AG08396 (cell line): ENCODE measurements around the gene COG3.
"Not testable (repeated sequence)": the region's sequence is repeated elsewhere in the genome, so short reads cannot be mapped to it uniquely, and the experiment has no call there.

Source experiments
- DNase-seq: peaks from one replicate; pipeline ENCODE4 v3.0.0; 2012; ENCODE audit warnings: low spot score, mixed read lengths

Gene COG3, protein sequence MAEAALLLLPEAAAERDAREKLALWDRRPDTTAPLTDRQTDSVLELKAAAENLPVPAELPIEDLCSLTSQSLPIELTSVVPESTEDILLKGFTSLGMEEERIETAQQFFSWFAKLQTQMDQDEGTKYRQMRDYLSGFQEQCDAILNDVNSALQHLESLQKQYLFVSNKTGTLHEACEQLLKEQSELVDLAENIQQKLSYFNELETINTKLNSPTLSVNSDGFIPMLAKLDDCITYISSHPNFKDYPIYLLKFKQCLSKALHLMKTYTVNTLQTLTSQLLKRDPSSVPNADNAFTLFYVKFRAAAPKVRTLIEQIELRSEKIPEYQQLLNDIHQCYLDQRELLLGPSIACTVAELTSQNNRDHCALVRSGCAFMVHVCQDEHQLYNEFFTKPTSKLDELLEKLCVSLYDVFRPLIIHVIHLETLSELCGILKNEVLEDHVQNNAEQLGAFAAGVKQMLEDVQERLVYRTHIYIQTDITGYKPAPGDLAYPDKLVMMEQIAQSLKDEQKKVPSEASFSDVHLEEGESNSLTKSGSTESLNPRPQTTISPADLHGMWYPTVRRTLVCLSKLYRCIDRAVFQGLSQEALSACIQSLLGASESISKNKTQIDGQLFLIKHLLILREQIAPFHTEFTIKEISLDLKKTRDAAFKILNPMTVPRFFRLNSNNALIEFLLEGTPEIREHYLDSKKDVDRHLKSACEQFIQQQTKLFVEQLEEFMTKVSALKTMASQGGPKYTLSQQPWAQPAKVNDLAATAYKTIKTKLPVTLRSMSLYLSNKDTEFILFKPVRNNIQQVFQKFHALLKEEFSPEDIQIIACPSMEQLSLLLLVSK

DNA sequence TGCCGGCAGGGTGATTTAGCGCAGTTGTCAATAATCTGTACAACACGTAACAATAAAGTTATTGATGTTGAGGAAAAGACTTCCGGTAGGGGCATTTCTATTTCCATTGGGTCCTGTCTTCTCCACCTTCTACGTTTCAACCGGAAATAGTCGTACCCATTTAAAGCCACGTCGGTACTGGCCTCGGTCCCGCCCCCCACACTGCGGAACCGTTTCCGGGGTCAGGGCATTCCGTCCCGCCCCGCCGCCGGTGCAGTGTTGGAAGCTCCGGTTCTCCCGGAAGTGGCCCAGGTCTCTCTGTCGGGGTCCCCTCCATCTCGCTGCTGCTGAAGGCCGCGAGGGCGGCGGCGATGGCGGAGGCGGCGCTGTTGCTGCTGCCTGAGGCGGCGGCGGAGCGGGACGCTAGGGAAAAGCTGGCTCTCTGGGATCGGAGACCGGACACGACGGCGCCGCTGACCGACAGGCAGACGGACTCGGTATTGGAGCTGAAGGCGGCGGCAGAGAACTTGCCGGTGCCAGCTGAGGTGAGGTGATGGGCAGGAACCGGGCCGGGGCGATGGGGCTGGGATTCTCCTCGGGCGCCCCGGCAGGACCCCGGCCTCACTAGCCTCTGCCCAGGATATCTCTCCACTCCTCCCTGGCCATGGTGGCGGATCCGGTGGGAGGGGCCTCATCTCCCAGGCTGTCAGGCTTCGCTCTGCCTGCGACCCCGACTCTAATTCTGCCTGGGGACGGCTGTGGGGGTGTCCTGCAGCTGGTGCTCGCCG, at the start of gene COG3:
TSS of gene COG3 (plus strand) at position 253 of the 767 bp plus-strand sequence. CDS start at position 351, 98 bp downstream.
- DNase-seq, result peak; percentile 95

DNA sequence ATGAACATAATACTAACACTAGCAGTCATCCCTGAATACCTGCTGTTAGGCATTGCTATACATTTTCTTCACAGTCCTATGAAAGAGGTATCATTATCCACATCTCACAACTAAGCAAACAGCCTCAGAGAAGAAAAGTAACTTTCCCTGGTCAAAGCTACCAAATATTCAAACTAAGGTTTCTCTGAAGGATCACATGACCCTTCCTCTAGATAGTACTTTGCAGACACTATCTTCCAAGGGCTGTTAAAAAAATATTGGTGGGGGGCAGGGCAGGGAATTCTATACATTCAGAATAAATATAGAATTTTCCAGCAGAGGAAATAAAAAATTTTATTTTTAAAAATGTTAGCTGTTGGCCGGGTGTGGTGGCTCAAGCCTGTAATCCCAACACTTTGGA, 49.6 kb upstream of the COG3 start:
- DNase-seq, result no peak

DNA sequence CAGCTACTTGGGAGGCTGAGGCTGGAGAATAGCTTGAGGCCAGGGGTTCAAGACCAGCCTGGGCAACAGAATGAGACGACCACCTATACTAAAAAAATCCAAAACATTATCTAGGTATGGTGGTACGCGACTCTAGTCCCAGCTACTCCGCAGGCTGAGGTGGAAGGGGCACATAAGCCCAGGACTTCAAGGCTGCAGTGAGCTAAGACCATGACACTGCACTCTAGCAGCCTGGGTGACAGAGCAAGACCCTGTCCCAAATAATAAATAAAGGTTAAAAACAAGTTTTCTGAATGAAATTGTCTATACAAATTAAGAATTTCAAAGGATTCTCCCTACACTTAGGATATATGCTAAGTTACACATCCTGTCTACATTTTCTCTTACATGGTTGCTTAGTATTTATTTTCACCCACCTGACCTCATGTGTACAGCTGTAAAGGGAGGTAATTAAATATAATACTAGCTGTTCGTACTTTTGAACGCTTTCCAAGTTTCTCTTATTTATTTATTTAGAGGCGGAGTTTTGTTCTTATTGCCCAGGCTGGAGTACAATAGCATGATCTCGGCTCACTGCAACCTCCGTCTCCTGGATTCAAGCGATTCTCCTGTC, 48.1 kb upstream of the COG3 start:
- DNase-seq, result no peak

DNA sequence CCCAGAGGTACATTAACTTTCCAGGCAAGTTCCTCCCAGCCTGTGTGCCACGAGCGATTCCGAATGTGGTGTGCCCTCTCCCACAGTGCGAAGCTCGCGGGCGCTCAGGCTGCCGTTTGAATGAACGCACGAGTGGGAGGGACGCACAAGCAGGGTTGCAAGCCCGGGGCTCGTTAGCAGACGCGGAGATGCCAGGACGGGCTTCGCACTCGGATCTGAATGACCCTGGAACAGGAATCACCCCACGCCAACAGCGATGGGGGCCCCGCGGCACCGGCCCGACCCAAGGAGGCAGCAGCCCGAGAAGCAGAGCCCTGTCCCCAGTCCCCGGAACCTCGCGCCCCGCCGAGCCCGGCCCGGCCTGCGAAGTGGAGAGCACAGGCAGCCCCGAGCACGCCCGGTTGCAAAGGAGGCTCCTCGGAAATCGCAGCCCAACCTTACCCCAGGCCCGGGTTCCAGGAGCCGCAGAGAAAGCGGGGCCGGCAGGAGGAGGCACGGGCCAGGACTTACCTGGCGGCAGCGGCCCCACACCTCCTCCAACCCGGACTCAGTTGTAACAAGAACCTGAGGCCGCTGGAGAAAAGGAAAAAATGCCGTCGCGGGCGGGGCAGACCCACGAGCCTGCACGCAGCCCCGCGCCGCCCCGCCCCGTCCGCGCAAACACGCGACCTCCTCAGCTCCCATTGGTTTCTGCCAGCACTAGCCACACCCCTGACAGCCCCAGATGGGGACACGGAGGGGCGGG, 46.8 kb upstream of the COG3 start, which contains the start of gene SLC25A30:
TSS of gene SLC25A30 (minus strand) at position 584 of the 745 bp plus-strand sequence. CDS start 6,948 bp downstream, outside the sequence.
- peak; percentile 92 for DNase-seq

DNA sequence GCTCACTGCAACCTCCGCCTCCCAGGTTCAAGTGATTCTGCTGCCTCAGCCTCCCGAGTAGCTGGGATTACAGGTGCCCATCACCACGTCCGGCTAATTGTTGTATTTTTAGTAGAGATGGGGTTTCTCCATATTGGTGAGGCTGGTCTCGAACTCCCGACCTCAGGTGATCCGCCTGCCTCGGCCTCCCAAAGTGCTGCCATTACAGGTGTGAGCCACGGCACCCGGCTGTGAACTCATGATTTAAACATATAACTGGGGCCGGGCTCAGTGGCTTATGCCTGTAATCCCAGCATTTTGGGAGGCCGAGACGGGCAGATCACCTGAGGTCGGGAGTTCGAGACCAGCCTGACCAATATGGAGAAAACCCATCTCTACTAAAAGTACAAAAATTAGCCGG, 45.4 kb upstream of the COG3 start:
- not testable (repeated sequence) for DNase-seq

DNA sequence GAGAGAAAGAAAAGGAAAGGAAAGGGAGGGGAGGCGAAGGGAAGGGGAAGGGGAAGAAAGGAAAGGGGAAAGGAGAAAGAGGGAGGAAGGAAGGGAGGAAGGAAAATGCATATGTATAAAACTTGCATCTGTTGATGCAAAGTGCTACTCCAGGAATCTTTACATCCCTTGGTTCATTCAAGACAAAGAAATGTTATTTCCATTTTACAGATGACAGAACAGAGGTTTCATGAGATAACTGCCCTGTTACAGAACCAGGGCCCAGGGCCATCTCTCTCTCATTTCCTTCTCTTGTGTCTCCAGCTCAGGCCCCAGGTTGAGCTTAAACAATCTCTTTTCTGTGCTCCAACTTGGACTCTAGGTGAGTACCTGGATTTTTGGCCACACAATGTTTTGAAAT, 44.8 kb upstream of the COG3 start:
- DNase-seq, result no peak

DNA sequence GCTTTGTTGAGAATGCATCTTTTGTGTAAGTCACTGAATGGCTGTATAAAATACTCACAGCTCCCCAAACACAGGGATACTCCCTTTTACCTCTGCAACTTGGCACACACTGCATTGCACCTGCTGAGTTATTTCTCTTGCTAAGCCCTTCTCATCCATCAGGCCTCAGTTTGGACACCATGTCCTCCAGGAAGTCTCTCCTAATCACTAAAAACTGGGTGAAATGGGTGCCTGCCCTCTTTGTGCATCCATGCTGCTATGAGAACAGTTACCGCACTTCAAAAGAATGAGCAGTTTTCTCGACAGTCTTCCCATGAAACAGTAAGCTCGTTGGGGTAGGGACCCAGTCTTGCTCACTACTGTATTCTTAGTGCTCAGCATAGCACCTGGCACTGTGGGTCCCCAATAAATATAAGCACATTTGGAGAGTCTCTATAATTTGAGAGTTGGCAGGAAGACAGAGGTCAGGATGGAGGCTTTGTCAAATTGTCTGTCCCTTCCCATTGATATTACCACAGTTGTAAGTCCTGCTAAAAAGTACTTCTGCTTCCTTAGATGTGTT, 41.9 kb upstream of the COG3 start:
- DNase-seq, result no peak

DNA sequence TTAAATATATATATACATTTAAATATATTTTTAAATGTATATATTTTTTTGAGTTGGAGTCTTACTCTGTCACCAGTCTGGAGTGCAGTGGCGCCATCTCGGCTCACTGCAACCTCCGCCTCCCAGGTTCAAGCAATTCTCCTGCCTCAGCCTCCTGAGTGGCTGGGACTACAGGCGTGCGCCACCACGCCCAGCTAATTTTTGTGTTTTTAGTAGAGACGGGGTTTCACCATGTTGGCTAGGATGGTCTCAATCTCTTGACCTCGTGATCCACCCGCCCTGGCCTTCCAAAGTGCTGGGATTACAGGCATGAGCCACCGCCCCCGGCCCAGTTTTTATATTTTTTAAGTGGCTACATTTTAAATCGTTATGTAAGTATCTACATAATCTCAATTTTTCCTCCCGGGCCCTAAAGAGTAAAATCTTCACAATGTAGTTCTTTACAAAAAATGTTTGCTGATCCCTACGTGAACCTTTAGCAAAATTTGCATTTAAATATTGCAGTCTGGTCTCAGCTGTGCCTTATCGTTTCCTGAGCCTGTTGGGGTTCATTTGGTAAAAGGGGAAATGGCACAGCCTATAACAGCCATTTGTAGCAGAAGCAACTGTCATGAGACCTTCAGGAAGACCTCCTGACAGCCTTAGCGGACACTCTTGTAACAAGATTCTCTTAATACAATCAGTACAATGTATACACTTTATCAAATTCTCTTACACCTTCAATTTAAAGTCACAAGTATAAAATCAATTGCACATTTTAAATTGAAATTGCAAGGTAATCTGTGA, 38.5 kb upstream of the COG3 start:
- not testable (repeated sequence) for DNase-seq

DNA sequence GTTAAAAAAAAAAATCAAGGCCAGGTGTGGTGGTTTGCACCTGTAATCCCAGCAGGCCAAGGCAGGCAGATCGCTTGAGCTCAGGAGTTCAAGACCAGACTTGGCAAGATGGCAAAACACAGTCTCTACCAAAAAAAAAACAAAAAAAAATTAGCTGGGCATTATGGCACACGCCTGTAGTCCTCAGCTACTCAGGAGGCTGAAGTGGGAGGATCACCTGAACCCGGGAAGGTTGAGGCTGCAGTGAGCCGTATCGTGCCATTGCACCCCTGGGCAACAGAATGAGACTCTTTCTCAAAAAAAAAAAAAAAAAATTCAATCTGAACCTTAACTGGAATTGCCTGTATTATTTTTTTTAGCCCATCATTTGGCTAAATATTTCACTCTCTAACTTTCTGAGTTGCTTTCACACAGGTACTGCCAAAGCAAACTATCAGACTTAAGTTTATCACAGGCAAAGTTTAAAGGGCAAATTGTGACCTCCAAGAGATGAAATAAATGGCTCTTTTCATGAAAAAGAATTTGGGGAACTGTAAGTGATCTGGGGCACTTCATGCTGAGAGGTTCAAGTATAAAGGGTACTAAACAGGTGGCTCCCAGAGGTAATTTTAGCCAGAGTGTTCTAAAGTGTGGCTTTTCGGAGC, 31.9 kb upstream of the COG3 start:
- DNase-seq, result no peak

DNA sequence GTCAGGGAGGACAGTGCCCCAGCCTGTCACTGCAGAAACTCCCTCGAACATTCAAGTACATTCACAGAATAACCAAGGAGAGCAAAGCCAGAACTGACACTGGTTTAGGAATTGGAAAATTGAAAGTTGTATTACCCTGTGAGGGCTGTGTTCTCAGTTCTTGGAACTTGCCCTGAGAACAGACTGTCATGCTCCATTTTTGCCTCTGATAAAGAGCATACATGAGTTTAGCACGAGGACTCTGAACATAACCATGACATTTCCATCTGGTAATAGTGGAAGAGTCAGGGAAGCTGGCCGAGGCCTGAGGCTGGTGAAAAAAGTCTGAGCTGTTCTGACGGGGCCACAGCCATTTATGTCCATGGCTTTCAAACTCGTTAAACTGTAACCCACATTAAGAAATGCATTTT, 31.4 kb upstream of the COG3 start:
- no peak for DNase-seq

DNA sequence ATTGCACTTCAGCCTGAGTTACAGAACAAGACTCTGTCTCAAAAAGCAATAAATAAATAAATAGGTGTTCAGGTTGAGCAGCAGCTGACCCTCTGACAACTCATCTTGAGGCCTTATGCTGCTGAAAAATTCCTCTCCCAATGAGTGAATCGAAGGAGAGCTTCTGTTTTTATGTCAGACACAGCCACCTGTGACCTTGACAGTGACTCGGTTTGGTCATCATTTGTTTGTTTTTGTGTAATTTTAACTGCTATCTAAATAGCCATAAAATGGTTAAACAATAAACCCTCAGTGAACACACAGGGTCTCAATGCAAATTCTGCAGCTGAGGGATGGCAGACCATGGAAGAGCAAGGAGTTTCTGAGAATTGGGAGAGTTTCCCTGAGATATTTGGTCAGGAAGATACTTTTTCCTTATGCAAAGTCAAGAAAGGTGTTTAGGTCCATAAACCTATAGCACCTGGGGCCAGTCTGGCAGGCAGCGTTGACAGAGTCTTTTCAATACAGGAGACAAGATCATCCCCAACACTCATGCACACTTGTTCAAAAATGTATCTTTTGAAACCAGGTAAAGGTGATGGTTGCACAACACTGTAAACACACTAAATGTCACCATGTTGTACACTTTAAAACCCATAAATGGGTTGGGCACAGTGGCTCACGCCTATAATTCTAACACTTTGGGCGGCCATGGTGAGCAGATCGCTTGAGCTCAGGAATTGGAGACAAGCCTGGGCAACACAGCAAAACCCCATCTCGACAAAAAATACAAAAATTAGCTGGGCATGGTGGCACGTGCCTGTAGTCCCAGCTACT, 30.0 kb upstream of the COG3 start:
- no peak for DNase-seq

DNA sequence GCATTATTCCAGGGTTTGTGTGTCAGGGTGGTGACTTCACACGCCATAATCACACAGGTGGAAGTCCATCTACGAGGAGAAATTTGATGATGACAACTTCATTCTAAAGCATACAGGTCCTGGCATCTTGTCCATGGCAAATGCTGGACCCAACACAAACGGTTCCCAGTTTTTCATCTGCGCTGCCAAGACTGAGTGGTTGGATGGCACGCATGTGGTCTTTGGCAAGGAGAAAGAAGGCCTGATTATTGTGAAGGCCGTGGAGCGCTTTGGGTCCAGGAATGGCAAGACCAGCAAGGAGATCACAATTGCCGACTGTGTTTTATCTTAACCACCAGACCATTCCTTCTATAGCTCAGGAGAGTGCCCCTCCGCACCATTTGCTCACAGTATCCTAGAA, 28.4 kb upstream of the COG3 start:
- DNase-seq, result no peak

DNA sequence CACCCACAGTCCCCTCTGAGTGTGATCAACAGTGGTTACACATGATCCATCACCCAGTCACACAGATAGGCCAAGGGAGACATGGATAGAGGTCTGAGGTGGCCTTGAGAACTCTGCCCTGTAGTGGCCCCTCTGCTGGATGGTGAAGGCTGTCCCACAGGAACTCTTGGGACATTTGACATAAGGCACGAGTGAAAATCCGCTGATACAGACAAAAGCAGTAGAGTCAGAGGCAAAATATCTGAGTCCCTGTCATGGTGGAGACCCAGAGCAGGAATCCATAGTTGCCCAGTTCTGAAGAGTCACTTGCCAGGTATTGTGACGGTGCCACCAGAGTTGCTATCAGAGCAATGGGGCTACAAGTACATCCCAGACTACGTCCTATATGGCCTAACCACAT, 27.8 kb upstream of the COG3 start:
- no peak for DNase-seq

DNA sequence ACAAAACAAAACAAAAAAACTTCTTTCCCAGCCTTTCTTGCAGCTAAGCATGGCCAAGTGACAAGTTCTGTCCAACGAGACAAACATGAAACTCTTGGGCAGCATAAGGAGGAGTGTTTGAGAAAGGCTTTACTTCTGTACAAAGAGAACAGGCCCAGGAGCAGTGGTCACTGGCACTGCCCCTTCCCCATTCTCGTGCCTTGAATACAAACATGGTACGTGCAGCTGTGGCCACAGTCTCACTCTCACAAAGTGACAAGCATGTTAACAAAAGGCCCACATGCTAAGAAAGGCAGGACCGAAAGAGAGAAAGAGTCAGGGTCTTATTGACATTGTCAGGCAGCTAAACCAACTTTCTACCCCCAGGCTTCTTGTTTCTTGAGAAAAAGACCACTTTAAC, 26.8 kb upstream of the COG3 start:
- no peak for DNase-seq

DNA sequence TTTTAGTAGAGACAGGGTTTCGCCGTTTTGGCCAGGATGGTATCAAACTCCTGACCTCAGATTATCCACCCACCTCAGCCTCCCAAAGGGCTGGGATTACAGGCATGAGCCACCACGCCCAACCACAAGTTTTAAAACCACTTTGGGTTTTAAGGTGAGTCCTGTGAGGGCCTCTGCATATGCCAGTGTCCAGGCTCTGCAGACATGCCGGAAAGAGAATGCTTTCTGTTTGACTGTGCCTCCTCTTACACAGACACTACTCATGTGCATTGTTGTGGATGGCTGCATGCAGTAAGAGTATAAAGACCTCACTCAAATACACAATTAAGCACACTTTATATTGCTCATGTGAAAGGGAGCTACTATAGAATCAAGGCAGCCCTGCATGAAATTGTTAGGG, 25.7 kb upstream of the COG3 start:
- DNase-seq, result no peak

DNA sequence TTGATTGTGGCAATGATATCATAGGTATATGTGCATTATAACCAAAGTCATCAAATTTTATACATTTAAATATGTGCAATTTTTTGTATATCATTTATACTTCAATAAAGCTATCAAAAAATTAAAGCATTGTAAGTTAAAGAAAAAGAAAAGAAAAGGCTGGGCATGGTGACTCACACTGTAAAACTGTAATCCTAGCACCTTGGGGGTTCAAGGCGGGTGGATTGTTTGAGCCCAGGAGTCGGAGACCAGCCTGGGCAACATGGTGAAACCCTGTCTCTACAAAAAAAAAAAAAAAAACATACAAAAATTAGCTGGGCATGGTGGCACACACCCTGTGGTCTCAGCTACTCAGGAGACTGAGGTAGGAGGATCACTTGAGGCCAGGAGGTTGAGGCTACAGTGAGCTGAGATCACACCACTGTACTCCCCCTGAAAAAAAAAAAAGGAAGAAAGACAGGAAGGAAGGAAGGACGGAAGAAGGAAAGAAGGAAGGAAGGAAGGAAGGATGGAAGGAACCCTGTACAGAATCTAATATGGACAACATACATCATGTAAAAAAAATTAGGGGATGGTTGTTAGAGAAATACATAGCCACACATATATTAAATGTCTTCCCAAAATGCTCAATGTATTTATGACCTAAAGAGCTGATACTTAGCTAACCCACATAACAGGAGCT, 24.8 kb upstream of the COG3 start:
- no peak for DNase-seq

DNA sequence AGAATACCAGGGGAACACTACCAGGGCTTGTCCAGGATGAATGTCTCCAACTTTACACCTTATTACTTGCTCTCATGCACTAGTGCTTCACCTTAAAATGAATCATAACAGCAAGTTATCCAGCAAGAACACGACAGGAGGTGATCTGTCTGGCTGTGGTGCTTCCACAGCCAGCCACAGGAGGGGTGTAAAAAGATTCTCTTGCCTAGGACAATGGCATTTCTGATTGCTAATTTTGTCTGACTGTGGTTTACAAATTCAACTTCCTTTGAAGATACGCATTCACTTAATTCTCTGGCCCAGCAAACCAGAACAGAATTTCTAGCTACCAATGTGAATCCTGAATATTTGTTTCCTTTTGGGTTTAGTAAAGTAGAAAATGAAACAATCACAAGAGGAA, 23.1 kb upstream of the COG3 start:
- DNase-seq, result no peak

DNA sequence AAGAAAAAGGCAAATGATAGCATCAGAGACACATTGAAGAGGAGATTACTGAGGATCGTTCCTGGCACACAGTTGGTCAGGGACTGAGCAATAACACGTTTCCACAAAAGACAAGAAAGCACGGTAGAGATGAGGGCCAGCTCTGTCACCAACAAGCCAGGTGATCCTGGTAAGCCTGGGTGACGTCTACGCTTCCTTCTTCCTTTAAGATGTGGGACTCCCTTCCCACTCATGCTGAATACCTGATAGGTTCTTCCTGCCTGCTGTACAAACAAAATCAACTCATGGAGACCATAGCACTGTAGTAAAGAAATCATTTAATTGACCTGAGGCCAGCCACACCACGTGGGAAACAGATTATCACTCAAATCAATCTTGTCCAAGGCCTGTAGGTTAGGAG, 19.7 kb upstream of the COG3 start:
- no peak for DNase-seq
